CD8-positive, alpha-beta memory T cell (primary cell): ENCODE measurements around the gene FCMR. TPM values are rescaled to one million over a fixed set of nuclear protein-coding genes. Genes with fewer than 3 reads are reported as not detected.

Experiments used
- CTCF ChIA-PET: fragments of 350-600 bp; sonication (Branson Sonifier 250); formaldehyde crosslinking; loops from one replicate; lab custom pipeline; 2021; ENCODE audit warnings: antibody characterized with exemption; lab: Charles Lee
- POLR2A ChIA-PET: fragments of 350-600 bp; sonication (Branson Sonifier 250); formaldehyde crosslinking; loops from one replicate; lab custom pipeline; 2021; ENCODE audit warnings: antibody characterized with exemption; lab: Charles Lee
- DNase-seq, 5 donors: peaks; one replicate each; pipeline versions ENCODE4 v3.0.0 to v3.0.0-alpha.2; 2020 to 2022; ENCODE audit warnings: mixed read lengths in 1 of 5
- H3K27ac ChIP-seq: one replicate; pipeline ENCODE4 v1.7.0; 2013; ENCODE audit warnings: low read depth, mild to moderate bottlenecking, low read length, moderate library complexity
- H3K27me3 ChIP-seq: 2 replicates; pipeline ENCODE4 v1.7.0; 2013; ENCODE audit warnings: low read length, mild to moderate bottlenecking; ENCODE audit not compliant: insufficient read depth, poor library complexity, severe bottlenecking
- H3K36me3 ChIP-seq: 2 replicates; pipeline ENCODE4 v1.7.0; 2013; ENCODE audit warnings: mild to moderate bottlenecking, low read length, moderate library complexity; ENCODE audit not compliant: insufficient read depth
- H3K4me1 ChIP-seq: 2 replicates; pipeline ENCODE4 v1.7.0; 2013; ENCODE audit warnings: mild to moderate bottlenecking, low read length, moderate library complexity; ENCODE audit not compliant: insufficient read depth
- H3K4me3 ChIP-seq: 2 replicates; pipeline ENCODE4 v1.7.0; 2013; ENCODE audit warnings: mild to moderate bottlenecking, low read length
- H3K9me3 ChIP-seq: 2 replicates; pipeline ENCODE4 v1.7.0; 2013; ENCODE audit warnings: mild to moderate bottlenecking, low read length
- H3K27ac Mint-ChIP-seq, 8 donors: one replicate each; pipeline ENCODE4 v1.8.0; 2020 to 2021; ENCODE audit warnings: mixed read lengths in 8 of 8, mild to moderate bottlenecking in 6 of 8, inconsistent platforms in 3 of 8, moderate library complexity in 3 of 8
- H3K27me3 Mint-ChIP-seq, 2 donors: one replicate each; pipeline ENCODE4 v1.8.0; 2020 to 2021; ENCODE audit warnings: mixed read lengths in 2 of 2, mild to moderate bottlenecking in 1 of 2, moderate library complexity in 1 of 2
- H3K36me3 Mint-ChIP-seq, 3 donors: one replicate each; pipeline ENCODE4 v1.8.0; 2020 to 2021; ENCODE audit warnings: mixed read lengths in 3 of 3, inconsistent platforms in 1 of 3, mild to moderate bottlenecking in 1 of 3
- H3K4me1 Mint-ChIP-seq, 3 donors: one replicate each; pipeline ENCODE4 v1.8.0; 2020 to 2021; ENCODE audit warnings: mixed read lengths in 3 of 3, inconsistent platforms in 1 of 3, mild to moderate bottlenecking in 1 of 3
- H3K4me3 Mint-ChIP-seq, 7 donors: one replicate each; pipeline ENCODE4 v1.8.0; 2020 to 2021; ENCODE audit warnings: mixed read lengths in 7 of 7, mild to moderate bottlenecking in 6 of 7, moderate library complexity in 4 of 7, inconsistent platforms in 2 of 7
- H3K9me3 Mint-ChIP-seq, 5 donors: one replicate each; pipeline ENCODE4 v1.8.0; 2020 to 2022; ENCODE audit warnings: mixed read lengths in 5 of 5, mild to moderate bottlenecking in 3 of 5, moderate library complexity in 2 of 5, inconsistent platforms in 1 of 5
- polyA plus RNA-seq: library from polyadenylated mRNA; unstranded; fragments of 300-500 nt; fragmentation: Illumina TruSeq; gene quantifications from one replicate; pipeline ENCODE4 v1.2.3, GENCODE V29; 2021
- total RNA-seq, 2 experiments: library from RNA; stranded (reverse); gene quantifications; one replicate each; pipeline ENCODE4 v1.2.3, GENCODE V29; 2021

The FCMR gene
- total and polyA plus RNA-seq, 3 experiments from 2014 or later = 75.1 to 574 (median 75.6) TPM

DNA sequence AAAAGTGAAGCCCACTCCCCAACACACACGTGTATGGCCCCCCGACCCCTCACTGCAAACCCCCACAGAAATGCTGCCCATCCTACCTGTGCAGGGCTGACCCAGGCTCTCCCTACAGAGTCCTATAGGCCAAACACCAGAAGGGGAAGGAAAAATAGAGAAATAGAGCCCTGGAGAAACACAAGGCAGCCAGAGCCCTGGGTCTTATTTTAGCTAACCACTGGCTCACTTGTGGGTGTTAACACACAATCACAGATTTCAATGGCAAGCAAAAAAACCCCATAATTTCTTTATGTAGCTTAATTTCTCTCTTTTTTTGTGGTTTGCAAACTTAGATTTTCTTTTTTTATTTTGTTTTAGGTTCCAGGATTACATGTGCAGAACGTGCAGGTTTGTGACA lies 25.5 kb upstream of the FCMR start:
- no peak overlapping the region for H3K4me3 ChIP-seq
- Mint-ChIP-seq H3K27me3 (peaks cover 5 to 8% of the 10 kb centered on the region in 2 donors), H3K4me1 (peaks cover 8 to 21% (median 18%) of the 10 kb centered on the region in 3 donors), H3K4me3 (no peak overlapping the region), H3K27ac (peak overlapping the region in 3 of 8 donors; percentile 6 to 36 (median 18)), H3K36me3 (peaks cover 0 to 1% (median 0%) of the 10 kb centered on the region in 3 donors), H3K9me3 (peaks cover 0 to 2% (median 0%) of the 10 kb centered on the region in 5 donors)
- no peaks in the 10 kb centered on the region for H3K9me3 ChIP-seq
- ChIA-PET CTCF (interaction anchor here (1.0 kb wide), 2 partner anchors 26 to 36 kb away, joined by 3 read pairs; no protein-coding TSS in a partner anchor), POLR2A (no interaction called here)
- no peaks in the 10 kb centered on the region for H3K36me3 ChIP-seq
- DNase-seq = no peak
- no peak overlapping the region for H3K27ac ChIP-seq
- H3K27me3 ChIP-seq = no peaks in the 10 kb centered on the region
- peaks cover 4% of the 10 kb centered on the region for H3K4me1 ChIP-seq

DNA sequence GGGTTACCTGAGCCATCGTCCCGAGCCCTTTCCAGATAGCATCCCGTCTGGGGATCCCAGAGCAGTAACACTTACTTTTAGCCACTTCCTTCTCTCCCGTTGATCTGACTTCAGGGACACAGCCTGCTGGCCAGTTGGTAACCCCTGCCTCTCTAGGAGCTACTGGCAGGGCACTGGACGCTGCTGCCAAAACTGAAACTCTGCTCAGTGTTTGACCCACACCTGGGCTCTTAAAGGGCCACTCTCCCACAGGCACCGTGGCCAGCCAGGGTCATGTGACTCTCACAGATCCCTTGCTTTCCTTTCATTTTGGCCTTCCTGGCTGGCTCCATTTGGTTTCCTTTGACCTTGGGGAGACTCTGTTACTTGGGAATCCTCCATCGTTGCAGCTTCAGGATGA lies 24.5 kb upstream of the FCMR start, which contains the start of gene PIGR:
TSS of gene PIGR (minus strand) at position 206 of the 400 bp plus-strand sequence. CDS start 5,935 bp downstream, outside the sequence.
- Histone ChIP-seq H3K9me3 (no peaks in the 10 kb centered on the region), H3K4me1 (peaks cover 4% of the 10 kb centered on the region), H3K36me3 (no peaks in the 10 kb centered on the region), H3K27ac (no peak within 1 kb of the TSS), H3K27me3 (no peaks in the 10 kb centered on the region), H3K4me3 (no peak within 1 kb of the TSS)
- H3K27ac Mint-ChIP-seq = peak within 1 kb of the TSS in 6 of 8 donors; percentile 23 to 92 (median 40)
- no peak within 1 kb of the TSS for H3K4me3 Mint-ChIP-seq
- peaks cover 0 to 1% (median 0%) of the 10 kb centered on the region in 3 donors for H3K36me3 Mint-ChIP-seq
- H3K27me3 Mint-ChIP-seq = peaks cover 5 to 8% of the 10 kb centered on the region in 2 donors
- no peak for DNase-seq
- H3K9me3 Mint-ChIP-seq = peaks cover 0 to 2% (median 0%) of the 10 kb centered on the region in 5 donors
- CTCF ChIA-PET = interaction anchor here (1.0 to 1.2 kb wide), 3 partner anchors 10 to 37 kb away, joined by 3 read pairs; no protein-coding TSS in a partner anchor
- POLR2A ChIA-PET = no interaction called here
- H3K4me1 Mint-ChIP-seq = peaks cover 8 to 21% (median 18%) of the 10 kb centered on the region in 3 donors

GRCh38 chr1:206945779-206946178 lies 24.0 kb upstream of the FCMR start:
- ChIA-PET CTCF (interaction anchor here (1.0 to 1.2 kb wide), 2 partner anchors 8 to 10 kb away, joined by 3 read pairs; no protein-coding TSS in a partner anchor), POLR2A (no interaction called here)
- Mint-ChIP-seq H3K9me3 (peaks cover 0 to 2% (median 0%) of the 10 kb centered on the region in 5 donors), H3K4me1 (peaks cover 8 to 21% (median 18%) of the 10 kb centered on the region in 3 donors), H3K27me3 (peaks cover 6 to 8% of the 10 kb centered on the region in 2 donors), H3K36me3 (peaks cover 0 to 1% (median 0%) of the 10 kb centered on the region in 3 donors), H3K4me3 (no peak overlapping the region), H3K27ac (peak overlapping the region in 2 of 8 donors; percentile 44 to 92)
- no peaks in the 10 kb centered on the region for H3K36me3 ChIP-seq
- no peaks in the 10 kb centered on the region for H3K9me3 ChIP-seq
- no peak for DNase-seq
- H3K27ac ChIP-seq = no peak overlapping the region
- no peaks in the 10 kb centered on the region for H3K27me3 ChIP-seq
- H3K4me1 ChIP-seq = peaks cover 4% of the 10 kb centered on the region
- H3K4me3 ChIP-seq = no peak overlapping the region

DNA sequence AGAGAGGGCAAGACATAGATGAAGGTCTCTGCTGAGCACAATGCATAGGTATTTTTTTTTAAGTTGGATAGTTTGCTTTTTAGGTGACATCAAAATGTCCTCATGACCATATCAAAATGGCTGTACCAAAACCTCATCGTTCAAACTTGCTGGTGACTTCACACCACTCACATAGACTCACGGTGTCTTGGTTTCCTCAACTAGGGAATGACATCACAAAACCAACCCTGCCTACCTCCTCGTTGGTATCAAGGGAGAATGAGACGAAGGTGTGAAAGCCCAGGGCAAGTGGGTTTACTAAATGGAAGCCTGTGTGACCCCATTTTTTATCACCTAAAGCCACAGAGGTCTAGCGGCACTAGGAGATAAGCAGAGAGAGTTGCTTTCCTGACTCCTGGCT lies 23.0 kb upstream of the FCMR start:
- Mint-ChIP-seq H3K4me3 (peak overlapping the region in 2 of 7 donors; percentile 22 to 23), H3K36me3 (no peaks in the 10 kb centered on the region), H3K27me3 (peaks cover 8 to 10% of the 10 kb centered on the region in 2 donors), H3K9me3 (no peaks in the 10 kb centered on the region), H3K4me1 (peaks cover 8 to 21% (median 18%) of the 10 kb centered on the region in 3 donors), H3K27ac (peak overlapping the region in 6 of 8 donors; percentile 27 to 89 (median 70))
- POLR2A ChIA-PET = no interaction called here
- Histone ChIP-seq H3K4me1 (peaks cover 4% of the 10 kb centered on the region), H3K27me3 (no peaks in the 10 kb centered on the region), H3K36me3 (no peaks in the 10 kb centered on the region), H3K9me3 (no peaks in the 10 kb centered on the region), H3K4me3 (no peak overlapping the region), H3K27ac (no peak overlapping the region)
- DNase-seq = peak in 1 of 5 donors; percentile 54
- CTCF ChIA-PET = no interaction called here

DNA sequence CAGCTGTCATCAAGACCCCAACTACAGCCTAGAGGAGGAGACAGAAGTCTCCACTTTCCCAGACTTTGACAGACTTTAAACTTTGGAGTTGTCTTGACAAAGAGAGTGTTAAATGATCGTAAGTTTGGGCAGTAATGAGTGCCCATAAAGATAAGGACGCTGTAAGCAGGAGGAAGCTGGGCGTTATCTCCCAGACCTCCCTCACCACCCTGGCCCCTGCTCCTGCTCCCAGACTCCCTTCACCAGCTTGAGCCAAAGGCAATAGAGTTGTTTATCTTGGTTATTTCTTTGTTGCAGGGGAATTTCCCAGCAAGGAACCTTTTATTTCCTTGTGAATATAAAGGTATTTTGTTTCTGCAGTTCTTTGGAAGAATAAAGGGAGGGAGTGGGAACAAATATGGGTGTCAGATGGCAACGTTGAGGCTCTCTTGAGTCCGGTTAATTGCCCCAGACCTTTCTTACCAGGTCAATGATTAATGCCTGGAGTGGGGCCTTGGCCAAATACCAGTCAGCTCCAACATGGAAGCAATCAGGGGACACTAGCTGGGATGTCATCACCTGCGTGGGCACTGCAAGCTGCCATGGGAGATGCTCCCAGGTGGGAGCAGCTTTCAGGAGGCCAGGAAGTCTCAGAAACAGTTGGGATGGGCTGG lies 20.2 kb upstream of the FCMR start:
- H3K36me3 Mint-ChIP-seq = no peaks in the 10 kb centered on the region
- peaks cover 8% of the 10 kb centered on the region in 2 donors for H3K27me3 Mint-ChIP-seq
- no peak overlapping the region for H3K27ac ChIP-seq
- ChIA-PET POLR2A (no interaction called here), CTCF (interaction anchor here (0.7 to 1.5 kb wide), 4 partner anchors 8 to 87 kb away, joined by 3 to 8 read pairs (median 4); no protein-coding TSS in a partner anchor)
- peak overlapping the region in 1 of 8 donors; percentile 5 for H3K27ac Mint-ChIP-seq
- no peaks in the 10 kb centered on the region for H3K9me3 Mint-ChIP-seq
- H3K4me1 Mint-ChIP-seq = peaks cover 8 to 16% (median 13%) of the 10 kb centered on the region in 3 donors
- no peaks in the 10 kb centered on the region for H3K36me3 ChIP-seq
- no peak overlapping the region for H3K4me3 Mint-ChIP-seq
- H3K27me3 ChIP-seq = no peaks in the 10 kb centered on the region
- DNase-seq = no peak
- H3K4me3 ChIP-seq = no peak overlapping the region
- H3K9me3 ChIP-seq = no peaks in the 10 kb centered on the region
- H3K4me1 ChIP-seq = peaks cover 4% of the 10 kb centered on the region

DNA sequence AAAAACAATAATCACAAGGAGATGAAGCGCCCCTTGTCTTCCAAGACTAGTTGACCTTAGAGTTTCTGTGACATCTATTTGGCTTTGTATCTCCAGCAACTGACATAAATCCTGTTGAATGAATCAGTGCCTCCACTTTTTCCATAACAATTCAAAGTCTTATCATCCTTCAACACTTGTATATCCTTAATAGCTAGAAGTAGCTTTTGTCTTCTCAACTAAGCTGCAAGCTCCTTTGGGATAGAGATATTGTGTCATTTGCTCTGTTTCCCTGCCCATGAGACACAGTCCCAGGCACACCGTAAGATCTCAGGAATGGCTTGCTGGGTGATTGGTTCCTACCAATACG lies 18.8 kb upstream of the FCMR start:
- H3K9me3 Mint-ChIP-seq = no peaks in the 10 kb centered on the region
- peak overlapping the region in 1 of 8 donors; percentile 38 for H3K27ac Mint-ChIP-seq
- ChIA-PET CTCF (interaction anchor here (1.1 kb wide), 1 partner anchor 28 kb away, joined by 3 read pairs; no protein-coding TSS in a partner anchor), POLR2A (no interaction called here)
- peaks cover 5 to 8% of the 10 kb centered on the region in 2 donors for H3K27me3 Mint-ChIP-seq
- H3K4me3 ChIP-seq = no peak overlapping the region
- peaks cover 8 to 16% (median 11%) of the 10 kb centered on the region in 3 donors for H3K4me1 Mint-ChIP-seq
- no peak overlapping the region for H3K27ac ChIP-seq
- no peak overlapping the region for H3K4me3 Mint-ChIP-seq
- DNase-seq = no peak
- H3K4me1 ChIP-seq = peaks cover 4% of the 10 kb centered on the region
- no peaks in the 10 kb centered on the region for H3K36me3 Mint-ChIP-seq
- no peaks in the 10 kb centered on the region for H3K9me3 ChIP-seq
- no peaks in the 10 kb centered on the region for H3K27me3 ChIP-seq
- H3K36me3 ChIP-seq = no peaks in the 10 kb centered on the region

DNA sequence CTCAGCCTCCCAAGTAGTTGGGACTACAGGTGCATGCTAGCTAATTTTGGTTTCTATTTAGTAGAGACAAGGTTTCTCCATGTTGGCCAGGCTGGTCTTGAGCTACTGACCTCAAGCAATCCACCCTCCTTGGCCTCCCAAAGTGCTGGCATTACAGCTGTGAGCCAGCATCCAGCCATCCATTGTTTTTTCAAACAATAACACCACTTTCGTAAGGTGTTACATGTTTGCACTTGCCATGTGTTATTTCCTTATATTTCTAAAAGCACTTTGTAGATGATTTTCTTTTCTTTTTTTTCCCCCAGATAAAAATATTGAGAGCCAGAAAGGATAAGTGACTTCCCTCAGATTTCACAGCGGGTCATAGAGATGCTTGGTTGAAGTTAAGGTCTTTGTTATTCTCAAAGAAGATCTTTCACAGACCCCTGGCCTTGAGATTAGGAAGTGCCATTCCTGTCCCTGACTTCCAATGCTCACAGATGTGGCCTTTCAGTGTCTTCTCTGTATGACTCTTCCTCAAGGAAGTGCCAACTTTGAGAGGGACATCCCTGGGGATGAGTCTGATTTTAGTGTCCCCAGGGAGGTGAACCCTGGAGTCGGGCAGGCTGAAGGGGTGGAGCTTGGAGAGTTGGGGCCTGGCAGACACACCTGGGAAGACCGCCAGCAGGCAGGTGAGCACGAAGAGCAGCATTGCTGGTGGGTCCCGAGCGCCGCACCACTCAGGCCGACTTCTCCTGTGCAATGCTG lies 18.3 kb upstream of the FCMR start:
- CTCF ChIA-PET = interaction anchor here (1.1 kb wide), 1 partner anchor 28 kb away, joined by 3 read pairs; no protein-coding TSS in a partner anchor

More for the DNA sequence above, 18.3 kb upstream of the FCMR start:
- peaks cover 4% of the 10 kb centered on the region for H3K4me1 ChIP-seq
- POLR2A ChIA-PET = no interaction called here
- Mint-ChIP-seq H3K4me1 (peaks cover 7 to 12% (median 7%) of the 10 kb centered on the region in 3 donors), H3K4me3 (no peak overlapping the region), H3K27me3 (peaks cover 5 to 8% of the 10 kb centered on the region in 2 donors), H3K9me3 (no peaks in the 10 kb centered on the region), H3K27ac (peak overlapping the region in 1 of 8 donors; percentile 6), H3K36me3 (no peaks in the 10 kb centered on the region)
- no peaks in the 10 kb centered on the region for H3K9me3 ChIP-seq
- H3K27me3 ChIP-seq = no peaks in the 10 kb centered on the region
- no peak overlapping the region for H3K4me3 ChIP-seq
- no peak overlapping the region for H3K27ac ChIP-seq
- DNase-seq = no peak
- H3K36me3 ChIP-seq = no peaks in the 10 kb centered on the region
